Bronchial epithelial cell (primary cell): ENCODE data around the gene INSYN1. TPM values are rescaled to one million over a fixed set of nuclear protein-coding genes. Genes with fewer than 3 reads are reported as not detected.

Experiments
- total RNA-seq: library from RNA; depleted of rRNA; stranded (reverse); fragments of >200 nt; gene quantifications from 2 replicates; pipeline ENCODE4 v1.2.1, GENCODE V29; 2014

Gene INSYN1
- total RNA-seq, 1 donor from 2014 or later: under 0.01 TPM

Other genes starting within 250 kb of the INSYN1 start
- gene NPTN, start 120.0 kb downstream of the INSYN1 start, total RNA-seq: 62.1 and 69.4 TPM in 2 replicates
- gene CD276, start 69.0 kb downstream of the INSYN1 start, total RNA-seq: 14.5 and 21.9 TPM in 2 replicates
- gene TBC1D21, start 120.2 kb upstream of the INSYN1 start, total RNA-seq: not detected in 2 replicates
- gene LOXL1, start 173.1 kb upstream of the INSYN1 start, total RNA-seq: 5.3 and 7.2 TPM in 2 replicates
- gene STOML1, start 238.9 kb upstream of the INSYN1 start, total RNA-seq: 8.6 and 9.5 TPM in 2 replicates
- 7.6 and 8.3 TPM in 2 replicates for gene PML, start 241.4 kb upstream of the INSYN1 start, total RNA-seq